ENCODE measurements around the gene KRTAP5-1.

KRTAP5-1 gene

DNA sequence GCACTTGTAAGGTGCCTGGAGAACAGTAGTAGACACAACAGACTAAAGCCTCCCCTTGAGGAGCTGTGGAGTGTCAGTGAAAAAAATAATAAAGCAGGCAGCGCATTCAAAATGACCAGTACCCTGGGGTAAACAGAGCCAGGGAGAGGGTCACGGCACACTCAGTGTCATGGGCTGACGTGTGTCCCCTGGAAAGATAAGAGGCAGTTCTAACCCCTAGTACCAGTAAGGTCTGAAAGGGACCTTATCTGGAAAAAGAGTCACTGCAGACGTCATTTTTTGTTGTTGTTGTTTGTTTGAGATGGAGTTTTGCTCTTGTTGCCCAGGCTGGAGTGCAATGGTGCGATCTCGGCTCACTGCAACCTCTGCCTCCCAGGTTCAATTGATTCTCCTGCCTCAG lies 45.0 kb downstream of the KRTAP5-1 start:
- no peak for DNase-seq

- DNase-seq: no peak
Measured at GRCh38 chr11:1538153-1538552, 46.9 kb downstream of the KRTAP5-1 start.

DNA sequence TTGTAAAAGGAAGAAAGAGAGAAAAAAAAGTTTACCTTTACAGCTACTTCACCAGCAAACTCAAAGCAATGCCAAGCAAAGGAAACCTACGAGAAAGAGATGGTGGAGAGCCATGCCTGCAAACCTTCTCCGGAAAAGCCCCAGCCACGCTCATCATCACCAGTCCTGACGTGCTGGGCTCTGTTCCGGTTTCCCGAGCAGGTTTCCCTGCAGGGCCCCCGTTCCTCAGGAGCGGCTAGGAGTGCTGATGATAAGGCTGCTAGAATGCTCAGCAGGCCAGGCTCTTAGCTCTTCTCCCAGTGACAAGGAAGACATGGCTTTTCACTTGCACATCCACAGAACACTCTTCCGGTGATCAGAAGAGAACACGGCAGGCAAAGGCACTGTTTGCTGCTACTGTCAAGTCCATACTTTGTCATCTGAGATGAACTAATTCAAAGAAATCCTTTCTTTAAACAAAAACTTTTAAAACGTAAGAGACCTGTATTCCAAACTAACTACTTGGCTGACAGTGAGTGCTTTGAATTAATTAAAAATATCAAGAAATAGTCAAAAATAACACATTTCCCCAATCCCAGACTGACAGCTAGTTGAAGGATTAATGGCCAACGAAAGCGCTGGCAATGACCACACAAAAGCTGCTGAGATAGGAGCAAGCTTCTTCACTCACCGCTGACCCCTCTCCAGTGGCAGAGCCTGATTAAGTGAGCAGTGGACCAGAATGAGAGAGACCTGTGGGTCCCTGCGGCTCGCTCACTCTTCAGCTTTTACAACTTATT lies 48.8 kb downstream of the KRTAP5-1 start:
- DNase-seq: no peak

- no peak for DNase-seq
Measured at GRCh38 chr11:1534682-1535081, 50.4 kb downstream of the KRTAP5-1 start.
